Hindlimb muscle (tissue), 1 donor: ENCODE measurements around the gene TDRD7. TPM values are rescaled to one million over a fixed set of nuclear protein-coding genes. Genes with fewer than 3 reads are reported as not detected.

ENCODE experiments used
- DNase-seq: peaks from one replicate; pipeline ENCODE4 v3.0.0-alpha.2; 2013
- polyA plus RNA-seq: library from polyadenylated mRNA; unstranded; fragments of 120-200 nt; gene quantifications from one replicate; pipeline ENCODE4 v1.2.1, GENCODE V29; 2013; ENCODE audit not compliant: insufficient read length

TDRD7 gene
- polyA plus RNA-seq = 5.4 TPM

GRCh38 chr9:97411789-97412625 is at the start of gene TDRD7:
Gene TDRD7, plus strand, starts transcription at chr9:97412096. Its CDS starts 16,370 bp downstream, at chr9:97428466.
- DNase-seq = peak; percentile 90

GRCh38 chr9:97362777-97363545 is 48.9 kb upstream of the TDRD7 start:
- DNase-seq = no peak

- no peak for DNase-seq
Observed at GRCh38 chr9:97363661-97364299, 48.1 kb upstream of the TDRD7 start.

- no peak for DNase-seq
Observed at GRCh38 chr9:97364769-97365490, 47.0 kb upstream of the TDRD7 start.

- DNase-seq = no peak
Observed at GRCh38 chr9:97365634-97366033, 46.3 kb upstream of the TDRD7 start.

- DNase-seq = no peak
Observed at GRCh38 chr9:97366476-97366875, 45.4 kb upstream of the TDRD7 start.

- no peak for DNase-seq
Observed at GRCh38 chr9:97366889-97367288, 45.0 kb upstream of the TDRD7 start.

- no peak for DNase-seq
Observed at GRCh38 chr9:97367729-97368128, 44.2 kb upstream of the TDRD7 start.

GRCh38 chr9:97368964-97369363 is 42.9 kb upstream of the TDRD7 start:
- no peak for DNase-seq

GRCh38 chr9:97372580-97372979 is 39.3 kb upstream of the TDRD7 start:
- no peak for DNase-seq

- no peak for DNase-seq
Observed at GRCh38 chr9:97373331-97373730, 38.6 kb upstream of the TDRD7 start.

GRCh38 chr9:97374811-97375210 is 37.1 kb upstream of the TDRD7 start:
- no peak for DNase-seq

- no peak for DNase-seq
Observed at GRCh38 chr9:97376902-97377301, 35.0 kb upstream of the TDRD7 start.

- no peak for DNase-seq
Observed at GRCh38 chr9:97382099-97382718, 29.7 kb upstream of the TDRD7 start.

- no peak for DNase-seq
Observed at GRCh38 chr9:97384406-97385262, 27.3 kb upstream of the TDRD7 start.

GRCh38 chr9:97385626-97386264 is 26.2 kb upstream of the TDRD7 start:
- DNase-seq = no peak

GRCh38 chr9:97386265-97386633 is 25.6 kb upstream of the TDRD7 start:
- DNase-seq = no peak

GRCh38 chr9:97386733-97387503 is 25.0 kb upstream of the TDRD7 start:
- peak; percentile 72 for DNase-seq

GRCh38 chr9:97387504-97387886 is 24.4 kb upstream of the TDRD7 start:
- no peak for DNase-seq
